Peyer's patch (tissue), 4 donors: ENCODE data around the gene OSTN.

Experiments used
- POLR2A ChIP-seq, 2 donors: fragments of 450-650 bp; IDR thresholded peaks; one replicate each; pipeline ENCODE4 v1.5.1; 2017; ENCODE audit warnings: antibody characterized with exemption in 2 of 2, mild to moderate bottlenecking in 2 of 2, moderate library complexity in 2 of 2
- TF ChIP-seq, protein P1 (sequence below), 6 experiments: fragments of 450-650 bp in 4 of 6; fragments of 200-600 bp in 2 of 6; sonication (generic) in 1 of 6; IDR thresholded peaks; one replicate each; pipeline ENCODE4 v1.5.1; 2017 to 2019; ENCODE audit warnings: antibody characterized with exemption in 6 of 6, mild to moderate bottlenecking in 3 of 6, moderate library complexity in 1 of 6

DNA sequence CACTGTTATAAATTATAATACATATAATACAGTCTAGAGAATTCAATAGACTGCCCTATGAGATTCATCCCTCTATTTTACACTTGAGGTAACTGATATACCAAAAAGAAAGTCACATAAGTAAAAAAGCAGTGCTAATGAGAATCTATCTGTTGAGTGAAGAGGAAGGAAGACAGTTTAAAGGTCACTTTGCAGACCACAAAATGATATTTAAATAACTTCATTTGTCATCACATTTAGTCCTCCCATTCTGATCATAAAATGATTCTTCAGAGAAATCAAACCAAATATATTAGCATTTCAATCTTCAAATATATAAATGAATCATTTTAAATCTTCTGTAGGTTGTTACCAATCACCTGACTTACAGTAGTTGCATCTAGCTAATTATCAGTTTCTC lies 69.7 kb downstream of the OSTN start:
- TF ChIP-seq, protein P1, sequence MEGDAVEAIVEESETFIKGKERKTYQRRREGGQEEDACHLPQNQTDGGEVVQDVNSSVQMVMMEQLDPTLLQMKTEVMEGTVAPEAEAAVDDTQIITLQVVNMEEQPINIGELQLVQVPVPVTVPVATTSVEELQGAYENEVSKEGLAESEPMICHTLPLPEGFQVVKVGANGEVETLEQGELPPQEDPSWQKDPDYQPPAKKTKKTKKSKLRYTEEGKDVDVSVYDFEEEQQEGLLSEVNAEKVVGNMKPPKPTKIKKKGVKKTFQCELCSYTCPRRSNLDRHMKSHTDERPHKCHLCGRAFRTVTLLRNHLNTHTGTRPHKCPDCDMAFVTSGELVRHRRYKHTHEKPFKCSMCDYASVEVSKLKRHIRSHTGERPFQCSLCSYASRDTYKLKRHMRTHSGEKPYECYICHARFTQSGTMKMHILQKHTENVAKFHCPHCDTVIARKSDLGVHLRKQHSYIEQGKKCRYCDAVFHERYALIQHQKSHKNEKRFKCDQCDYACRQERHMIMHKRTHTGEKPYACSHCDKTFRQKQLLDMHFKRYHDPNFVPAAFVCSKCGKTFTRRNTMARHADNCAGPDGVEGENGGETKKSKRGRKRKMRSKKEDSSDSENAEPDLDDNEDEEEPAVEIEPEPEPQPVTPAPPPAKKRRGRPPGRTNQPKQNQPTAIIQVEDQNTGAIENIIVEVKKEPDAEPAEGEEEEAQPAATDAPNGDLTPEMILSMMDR (IDR thresholded peaks at IDR 0.05), result no peak
- no peak for TF ChIP-seq POLR2A (IDR thresholded peaks at IDR 0.05)
